GM12801 (cell line): ENCODE results near the gene BRIP1.

Source experiments
- TF ChIP-seq, protein P1 (sequence below): IDR thresholded peaks from one replicate; pipeline ENCODE4 v1.5.1; 2011; ENCODE audit warnings: control low read depth; ENCODE audit not compliant: insufficient read length; ENCODE audit errors: extremely low read depth

BRIP1 gene

DNA sequence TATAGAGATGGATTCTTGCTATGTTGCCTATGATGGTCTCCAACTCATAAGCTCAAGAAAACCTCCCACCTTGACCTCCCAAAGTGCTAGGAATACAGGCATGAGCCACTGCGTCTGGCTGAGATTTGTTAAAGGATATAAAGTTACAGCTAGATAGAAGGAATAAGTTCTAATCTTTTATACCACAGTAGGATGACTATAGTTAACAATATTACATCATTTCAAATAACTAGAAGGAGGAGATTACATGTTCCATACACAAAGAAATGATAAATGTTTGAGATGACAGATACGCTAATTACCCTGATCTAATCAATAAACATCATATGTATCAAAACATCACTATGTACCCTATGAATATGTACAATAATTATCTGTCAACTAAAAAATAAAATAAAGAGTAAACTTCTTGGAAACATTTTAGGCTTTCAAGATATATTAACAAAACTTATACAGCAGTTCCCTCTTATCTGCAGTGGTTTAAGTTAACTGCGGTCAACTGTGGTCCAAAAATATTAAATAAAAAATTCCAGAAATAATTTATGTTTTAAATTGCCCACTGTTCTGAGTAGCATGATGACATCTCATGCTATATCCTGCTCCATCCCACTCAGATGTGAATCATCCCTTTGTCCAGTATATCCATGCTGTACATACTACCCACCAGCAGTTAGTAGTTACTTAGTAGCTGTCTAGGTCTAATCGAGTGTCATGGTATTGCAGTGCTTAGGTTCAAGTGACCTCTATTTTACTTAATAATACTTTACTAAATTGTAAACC lies 143.1 kb downstream of the BRIP1 start:
- TF ChIP-seq, protein P1, sequence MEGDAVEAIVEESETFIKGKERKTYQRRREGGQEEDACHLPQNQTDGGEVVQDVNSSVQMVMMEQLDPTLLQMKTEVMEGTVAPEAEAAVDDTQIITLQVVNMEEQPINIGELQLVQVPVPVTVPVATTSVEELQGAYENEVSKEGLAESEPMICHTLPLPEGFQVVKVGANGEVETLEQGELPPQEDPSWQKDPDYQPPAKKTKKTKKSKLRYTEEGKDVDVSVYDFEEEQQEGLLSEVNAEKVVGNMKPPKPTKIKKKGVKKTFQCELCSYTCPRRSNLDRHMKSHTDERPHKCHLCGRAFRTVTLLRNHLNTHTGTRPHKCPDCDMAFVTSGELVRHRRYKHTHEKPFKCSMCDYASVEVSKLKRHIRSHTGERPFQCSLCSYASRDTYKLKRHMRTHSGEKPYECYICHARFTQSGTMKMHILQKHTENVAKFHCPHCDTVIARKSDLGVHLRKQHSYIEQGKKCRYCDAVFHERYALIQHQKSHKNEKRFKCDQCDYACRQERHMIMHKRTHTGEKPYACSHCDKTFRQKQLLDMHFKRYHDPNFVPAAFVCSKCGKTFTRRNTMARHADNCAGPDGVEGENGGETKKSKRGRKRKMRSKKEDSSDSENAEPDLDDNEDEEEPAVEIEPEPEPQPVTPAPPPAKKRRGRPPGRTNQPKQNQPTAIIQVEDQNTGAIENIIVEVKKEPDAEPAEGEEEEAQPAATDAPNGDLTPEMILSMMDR: no peak

DNA sequence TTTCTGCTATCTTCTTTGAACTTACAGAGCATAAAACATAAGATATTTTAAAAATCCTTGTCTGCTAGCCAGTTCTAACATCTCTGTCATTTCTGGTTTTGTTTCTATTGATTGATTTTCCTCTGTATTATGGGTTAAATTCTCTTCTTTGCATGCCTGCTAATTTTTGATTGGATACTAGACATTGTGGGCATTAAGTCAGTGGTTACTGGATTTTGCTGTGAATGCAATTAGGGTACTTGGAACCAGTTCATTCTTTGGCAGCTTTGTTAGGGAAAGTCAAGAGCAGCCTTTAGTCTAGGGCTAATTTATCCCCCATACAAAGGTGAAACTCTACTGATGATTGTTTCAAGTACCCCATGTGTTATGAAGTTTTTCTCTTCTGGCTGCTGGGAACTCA lies 145.3 kb downstream of the BRIP1 start:
- TF ChIP-seq, protein P1: no peak

DNA sequence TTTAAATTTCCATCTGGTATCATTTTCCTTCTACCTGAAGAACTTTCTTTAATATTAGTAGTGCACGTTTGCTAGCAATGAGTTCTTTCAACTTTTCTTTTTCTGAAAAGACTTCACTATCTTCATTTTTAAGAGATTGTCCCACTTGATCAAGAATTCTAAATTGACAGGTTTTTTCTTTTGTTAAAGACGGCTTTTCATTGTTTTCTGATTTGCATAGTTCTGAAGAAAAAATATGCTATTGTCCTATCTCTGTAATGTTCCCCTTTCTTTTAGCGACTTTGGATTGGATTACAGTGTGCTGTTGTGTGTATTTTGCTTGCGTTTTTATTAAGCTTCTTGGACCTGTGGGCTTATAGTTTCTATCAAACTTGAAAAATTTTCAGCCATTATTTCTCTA lies 146.0 kb downstream of the BRIP1 start:
- TF ChIP-seq, protein P1: no peak

DNA sequence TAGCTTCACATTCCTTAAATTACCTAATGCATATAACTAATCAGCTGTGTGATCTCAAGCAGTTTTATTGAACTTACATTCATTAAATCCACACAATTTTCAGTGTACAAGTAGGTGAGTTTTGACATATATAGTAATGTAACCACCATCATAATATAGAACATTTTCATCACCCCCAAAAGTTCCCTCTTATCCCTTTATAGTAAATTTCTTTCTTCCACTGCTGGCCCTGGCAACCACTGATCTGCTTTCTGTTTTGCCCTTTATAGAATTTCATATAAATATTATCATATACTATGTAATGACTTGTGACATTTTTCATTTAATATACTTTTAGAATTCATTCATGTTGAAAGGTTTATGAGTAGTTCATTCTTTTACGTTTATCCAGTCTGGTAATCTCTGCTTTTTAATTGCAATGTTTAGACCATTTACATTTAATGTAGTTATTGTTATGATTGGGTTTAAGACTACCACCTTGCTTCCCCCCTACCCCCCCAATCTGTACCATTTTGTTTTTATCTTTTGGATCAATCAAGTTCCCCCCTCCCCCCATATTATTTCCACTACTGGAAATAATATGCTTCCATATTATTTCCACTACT lies 147.0 kb downstream of the BRIP1 start:
- TF ChIP-seq, protein P1: no peak

DNA sequence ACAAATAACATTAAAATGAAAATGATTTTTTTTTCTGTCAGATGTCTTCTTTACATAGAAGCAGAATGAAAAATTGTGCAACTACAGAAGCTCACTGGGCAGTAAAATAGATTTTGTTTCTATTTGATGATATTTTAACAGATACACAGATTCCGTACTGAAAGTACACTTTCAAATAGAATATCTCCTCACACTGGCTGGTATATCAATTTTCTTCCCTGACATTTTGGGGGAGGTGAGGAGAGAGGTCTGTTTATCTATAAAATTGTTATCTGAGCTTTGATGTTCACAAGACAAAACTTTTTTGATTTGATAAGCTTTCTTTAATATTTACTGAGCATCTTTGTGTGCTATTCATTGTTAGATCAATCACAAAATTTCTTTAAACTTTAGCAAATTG lies 148.0 kb downstream of the BRIP1 start:
- TF ChIP-seq, protein P1: no peak

DNA sequence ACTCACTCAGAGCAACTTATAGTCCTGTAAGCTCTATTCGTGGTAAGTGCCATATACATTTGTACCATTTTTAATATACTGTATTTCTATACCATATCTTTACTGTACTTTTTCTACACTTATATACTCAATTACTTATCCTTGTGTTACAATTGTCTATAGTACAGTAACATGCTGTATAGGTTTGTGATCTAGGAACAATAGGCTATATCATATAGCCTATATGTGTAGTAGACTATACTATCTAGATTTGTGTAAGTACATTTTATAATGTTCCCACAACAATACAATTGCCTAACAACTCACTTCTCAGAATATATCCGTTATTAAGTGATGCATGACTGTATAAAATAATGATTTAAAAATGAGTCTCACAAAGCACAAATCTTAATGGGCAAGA lies 149.0 kb downstream of the BRIP1 start:
- TF ChIP-seq, protein P1: no peak

DNA sequence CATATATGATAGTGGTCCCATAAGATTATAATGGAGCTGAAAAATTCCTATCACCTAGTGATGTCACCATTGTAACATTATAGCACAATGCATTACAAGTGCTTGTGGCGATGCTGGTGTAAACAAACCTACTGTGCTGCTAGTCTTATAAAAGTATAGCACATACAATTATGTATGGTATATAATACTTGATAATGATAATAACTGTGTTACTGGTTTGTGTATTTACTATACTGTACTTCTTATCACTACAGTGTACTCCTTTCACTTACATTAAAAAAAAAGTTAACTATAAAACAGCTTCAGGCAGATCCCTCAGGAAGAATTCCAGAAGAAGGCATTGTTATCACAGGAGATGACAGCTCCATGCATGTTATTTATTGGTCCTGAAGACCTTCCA lies 150.3 kb downstream of the BRIP1 start:
- TF ChIP-seq, protein P1: no peak
